Trophoblast cell (in vitro differentiated cells and primary cell): Measurements from ENCODE around the gene OTUD3.
"Not testable (repeated sequence)": the region's sequence is repeated elsewhere in the genome, so short reads cannot be mapped to it uniquely, and the experiment has no call there.

ENCODE experiments used
- DNase-seq, 2 donors: peaks; one replicate each; pipeline ENCODE4 v3.0.0-alpha.2; 2016
- H2AFZ ChIP-seq: 2 replicates; pipeline ENCODE4 v1.6.1; 2013; ENCODE audit warnings: low read length, moderate library complexity, mild to moderate bottlenecking; ENCODE audit not compliant: insufficient read depth, poor library complexity
- H2AK5ac ChIP-seq: 2 replicates; pipeline ENCODE4 v1.6.1; 2013; ENCODE audit warnings: mild to moderate bottlenecking, low read length
- H2BK120ac ChIP-seq: 2 replicates; pipeline ENCODE4 v1.6.1; 2013; ENCODE audit warnings: low read length, mild to moderate bottlenecking, moderate library complexity; ENCODE audit not compliant: insufficient read depth, poor library complexity
- H2BK12ac ChIP-seq: 2 replicates; pipeline ENCODE4 v1.6.1; 2013; ENCODE audit warnings: mild to moderate bottlenecking, low read length, moderate library complexity
- H2BK5ac ChIP-seq: 2 replicates; pipeline ENCODE4 v1.6.1; 2013; ENCODE audit warnings: low read length, low read depth, moderate library complexity, mild to moderate bottlenecking; ENCODE audit not compliant: poor library complexity
- H3K14ac ChIP-seq: 2 replicates; pipeline ENCODE4 v1.6.1; 2013; ENCODE audit warnings: mild to moderate bottlenecking, low read length
- H3K18ac ChIP-seq: 2 replicates; pipeline ENCODE4 v1.6.1; 2013; ENCODE audit warnings: mild to moderate bottlenecking, low read length
- H3K23ac ChIP-seq: 2 replicates; pipeline ENCODE4 v1.6.1; 2013; ENCODE audit warnings: low read length
- H3K27ac ChIP-seq: 2 replicates; pipeline ENCODE4 v1.5.1; 2013; ENCODE audit warnings: low read depth, mild to moderate bottlenecking, inconsistent platforms, low read length, moderate library complexity
- H3K27me3 ChIP-seq: 2 replicates; pipeline ENCODE4 v1.6.1; 2013; ENCODE audit warnings: inconsistent platforms, mild to moderate bottlenecking, low read length, moderate library complexity; ENCODE audit not compliant: insufficient read depth
- H3K36me3 ChIP-seq, 2 experiments: 1 replicate in 1 of 2; 2 replicates in 1 of 2; pipeline ENCODE4 v1.6.1; 2013; ENCODE audit warnings: low read length in 2 of 2, mild to moderate bottlenecking in 2 of 2, moderate library complexity in 1 of 2; ENCODE audit not compliant: insufficient read depth in 2 of 2, control insufficient read depth in 1 of 2
- H3K4ac ChIP-seq: 2 replicates; pipeline ENCODE4 v1.6.1; 2013; ENCODE audit warnings: low read depth, mild to moderate bottlenecking, low read length, moderate library complexity
- H3K4me1 ChIP-seq, 2 experiments: 1 replicate in 1 of 2; 2 replicates in 1 of 2; pipeline ENCODE4 v1.6.1; 2013; ENCODE audit warnings: low read length in 2 of 2, mild to moderate bottlenecking in 2 of 2, moderate library complexity in 1 of 2; ENCODE audit not compliant: insufficient read depth in 2 of 2, control insufficient read depth in 1 of 2
- H3K4me2 ChIP-seq: 2 replicates; pipeline ENCODE4 v1.6.1; 2013; ENCODE audit warnings: inconsistent platforms, mild to moderate bottlenecking, low read length, moderate library complexity
- H3K4me3 ChIP-seq: 2 replicates; pipeline ENCODE4 v1.5.1; 2013; ENCODE audit warnings: mild to moderate bottlenecking, low read depth, low read length, inconsistent platforms
- H3K79me1 ChIP-seq: one replicate; pipeline ENCODE4 v1.6.1; 2013; ENCODE audit warnings: low read length
- H3K79me2 ChIP-seq: 2 replicates; pipeline ENCODE4 v1.6.1; 2013; ENCODE audit warnings: low read length, mild to moderate bottlenecking; ENCODE audit not compliant: control insufficient read depth, insufficient read depth, poor library complexity
- H3K9ac ChIP-seq: 2 replicates; pipeline ENCODE4 v1.6.1; 2013; ENCODE audit warnings: mild to moderate bottlenecking, low read length
- H3K9me3 ChIP-seq: 2 replicates; pipeline ENCODE4 v1.6.1; 2013; ENCODE audit warnings: low read depth, mild to moderate bottlenecking, control low read depth, inconsistent platforms, low read length; ENCODE audit not compliant: insufficient read depth
- H4K12ac ChIP-seq: 2 replicates; pipeline ENCODE4 v1.6.1; 2013; ENCODE audit warnings: low read depth, mild to moderate bottlenecking, low read length, moderate library complexity
- H4K8ac ChIP-seq: 2 replicates; pipeline ENCODE4 v1.6.1; 2013; ENCODE audit warnings: low read depth, mild to moderate bottlenecking, low read length, moderate library complexity
- H4K91ac ChIP-seq: one replicate; pipeline ENCODE4 v1.6.1; 2013; ENCODE audit warnings: low read depth, mild to moderate bottlenecking, low read length, moderate library complexity
- WGBS: extraction: QIAGEN DNeasy Blood & Tissue Kit; methylation state at CpG from one replicate; pipeline ENCODE4 v1.1.7; 2013; ENCODE audit warnings: missing lambda C conversion rate; ENCODE audit not compliant: insufficient read length, insufficient coverage; ENCODE audit errors: extremely low coverage; 5-methylcytosine and 5-hydroxymethylcytosine counted together

The OTUD3 gene

GRCh38 chr1:19844731-19845495 is 37.3 kb upstream of the OTUD3 start:
- H3K79me2 ChIP-seq = no peaks in the 10 kb centered on the region
- no peak overlapping the region for H3K4me2 ChIP-seq
- no peak overlapping the region for H3K9ac ChIP-seq
- no peaks in the 10 kb centered on the region for H3K79me1 ChIP-seq
- H4K8ac ChIP-seq = no peak overlapping the region
- no CpG with 5 or more reads among the region's 11 CpGs for WGBS
- no peak overlapping the region for H3K4ac ChIP-seq
- no peak overlapping the region for H3K27ac ChIP-seq
- no peak overlapping the region for H3K14ac ChIP-seq
- H4K91ac ChIP-seq = no peak overlapping the region
- H3K36me3 ChIP-seq = no peaks in the 10 kb centered on the region
- no peak overlapping the region for H2AFZ ChIP-seq
- H2BK12ac ChIP-seq = no peak overlapping the region
- no peak overlapping the region for H2BK5ac ChIP-seq
- H3K27me3 ChIP-seq = no peaks in the 10 kb centered on the region
- H3K9me3 ChIP-seq = no peaks in the 10 kb centered on the region
- no peak overlapping the region for H3K4me3 ChIP-seq
- no peak overlapping the region for H3K18ac ChIP-seq
- no peak overlapping the region for H2BK120ac ChIP-seq
- no peak overlapping the region for H2AK5ac ChIP-seq
- no peaks in the 10 kb centered on the region for H3K4me1 ChIP-seq
- no peak for DNase-seq
- no peak overlapping the region for H3K23ac ChIP-seq
- no peak overlapping the region for H4K12ac ChIP-seq

GRCh38 chr1:19845555-19845954 is 36.6 kb upstream of the OTUD3 start:
- H3K9ac ChIP-seq = no peak overlapping the region
- no peak overlapping the region for H2BK12ac ChIP-seq
- H3K14ac ChIP-seq = no peak overlapping the region
- WGBS = no CpG with 5 or more reads among the region's 8 CpGs
- no peak overlapping the region for H3K4ac ChIP-seq
- H4K8ac ChIP-seq = no peak overlapping the region
- H3K79me2 ChIP-seq = no peaks in the 10 kb centered on the region
- no peak overlapping the region for H3K18ac ChIP-seq
- H3K36me3 ChIP-seq = no peaks in the 10 kb centered on the region
- no peak overlapping the region for H2BK120ac ChIP-seq
- no peak overlapping the region for H2AFZ ChIP-seq
- no peak overlapping the region for H3K4me3 ChIP-seq
- H2BK5ac ChIP-seq = no peak overlapping the region
- no peak overlapping the region for H3K23ac ChIP-seq
- no peak for DNase-seq
- H3K27ac ChIP-seq = no peak overlapping the region
- H3K9me3 ChIP-seq = no peaks in the 10 kb centered on the region
- no peak overlapping the region for H4K91ac ChIP-seq
- no peak overlapping the region for H3K4me2 ChIP-seq
- H2AK5ac ChIP-seq = no peak overlapping the region
- no peaks in the 10 kb centered on the region for H3K27me3 ChIP-seq
- H4K12ac ChIP-seq = no peak overlapping the region
- H3K4me1 ChIP-seq = no peaks in the 10 kb centered on the region
- no peaks in the 10 kb centered on the region for H3K79me1 ChIP-seq

GRCh38 chr1:19846338-19846737 is 35.9 kb upstream of the OTUD3 start:
- Histone ChIP-seq H2BK5ac (no peak overlapping the region), H2AFZ (no peak overlapping the region), H2BK12ac (no peak overlapping the region), H3K27ac (no peak overlapping the region), H3K4ac (no peak overlapping the region), H3K4me2 (no peak overlapping the region), H4K12ac (no peak overlapping the region), H3K36me3 (no peaks in the 10 kb centered on the region), H2BK120ac (no peak overlapping the region), H3K9ac (no peak overlapping the region), H3K27me3 (no peaks in the 10 kb centered on the region), H3K79me1 (no peaks in the 10 kb centered on the region), H3K14ac (no peak overlapping the region), H2AK5ac (no peak overlapping the region), H3K79me2 (no peaks in the 10 kb centered on the region), H3K4me3 (no peak overlapping the region), H3K23ac (no peak overlapping the region), H3K18ac (no peak overlapping the region), H4K8ac (no peak overlapping the region), H3K9me3 (no peaks in the 10 kb centered on the region), H4K91ac (no peak overlapping the region), H3K4me1 (no peaks in the 10 kb centered on the region)
- no CpG with 5 or more reads among the region's 3 CpGs for WGBS
- no peak for DNase-seq

GRCh38 chr1:19847334-19847733 is 34.9 kb upstream of the OTUD3 start:
- H3K27ac ChIP-seq, DNase-seq, H2BK5ac ChIP-seq, H3K27me3 ChIP-seq, H3K79me1 ChIP-seq, H2BK120ac ChIP-seq, H3K9me3 ChIP-seq, H2BK12ac ChIP-seq, H4K8ac ChIP-seq, H3K4me3 ChIP-seq, H3K4me1 ChIP-seq, H4K12ac ChIP-seq, H4K91ac ChIP-seq, H2AK5ac ChIP-seq, H3K4ac ChIP-seq, H3K36me3 ChIP-seq, H3K14ac ChIP-seq, H3K79me2 ChIP-seq, H2AFZ ChIP-seq, H3K18ac ChIP-seq, H3K9ac ChIP-seq, H3K23ac ChIP-seq, H3K4me2 ChIP-seq: not testable (repeated sequence)
- WGBS = no CpG with 5 or more reads among the region's 9 CpGs
